NCI-H510A (cell line): Measurements from ENCODE around the gene ITGA3.

Experiments
- DNase-seq: peaks from one replicate; lab custom pipeline; 2025; lab: John Stamatoyannopoulos, UW

Gene ITGA3

GRCh38 chr17:50109785-50110184 is 53.9 kb downstream of the ITGA3 start:
- no peak for DNase-seq

GRCh38 chr17:50110591-50111349 is 54.9 kb downstream of the ITGA3 start:
- DNase-seq, result no peak

- DNase-seq, result no peak
Observed at GRCh38 chr17:50111673-50112655, 56.1 kb downstream of the ITGA3 start.

GRCh38 chr17:50112694-50113093 is 56.8 kb downstream of the ITGA3 start:
- DNase-seq, result no peak

- DNase-seq, result no peak
Observed at GRCh38 chr17:50113624-50114320, 57.9 kb downstream of the ITGA3 start.

- no peak for DNase-seq
Observed at GRCh38 chr17:50114401-50114800, 58.5 kb downstream of the ITGA3 start.

GRCh38 chr17:50114849-50115357 is 59.0 kb downstream of the ITGA3 start:
- DNase-seq, result peak; percentile 14

- DNase-seq, result no peak
Observed at GRCh38 chr17:50115756-50116155, 59.8 kb downstream of the ITGA3 start.

- DNase-seq, result peak; percentile 78
Observed at GRCh38 chr17:50117202-50118051, 61.5 kb downstream of the ITGA3 start.

- no peak for DNase-seq
Observed at GRCh38 chr17:50118076-50118827, 62.3 kb downstream of the ITGA3 start.

GRCh38 chr17:50118828-50119218 is 62.9 kb downstream of the ITGA3 start:
- DNase-seq, result no peak

GRCh38 chr17:50120475-50121253 is 64.8 kb downstream of the ITGA3 start:
- DNase-seq, result no peak

GRCh38 chr17:50122945-50123344 is 67.0 kb downstream of the ITGA3 start:
- DNase-seq, result no peak

GRCh38 chr17:50123649-50124349 is 67.9 kb downstream of the ITGA3 start:
- peak; percentile 41 for DNase-seq

GRCh38 chr17:50125420-50125997 is 69.6 kb downstream of the ITGA3 start:
- DNase-seq, result no peak

- DNase-seq, result no peak
Observed at GRCh38 chr17:50127697-50128361, 71.9 kb downstream of the ITGA3 start.

- no peak for DNase-seq
Observed at GRCh38 chr17:50128441-50129352, 72.8 kb downstream of the ITGA3 start.
